Measurements from ENCODE around the gene PMPCA.
A peak's percentile ranks its signal among the peaks of the same experiment; 100 is the strongest.

Gene PMPCA

DNA sequence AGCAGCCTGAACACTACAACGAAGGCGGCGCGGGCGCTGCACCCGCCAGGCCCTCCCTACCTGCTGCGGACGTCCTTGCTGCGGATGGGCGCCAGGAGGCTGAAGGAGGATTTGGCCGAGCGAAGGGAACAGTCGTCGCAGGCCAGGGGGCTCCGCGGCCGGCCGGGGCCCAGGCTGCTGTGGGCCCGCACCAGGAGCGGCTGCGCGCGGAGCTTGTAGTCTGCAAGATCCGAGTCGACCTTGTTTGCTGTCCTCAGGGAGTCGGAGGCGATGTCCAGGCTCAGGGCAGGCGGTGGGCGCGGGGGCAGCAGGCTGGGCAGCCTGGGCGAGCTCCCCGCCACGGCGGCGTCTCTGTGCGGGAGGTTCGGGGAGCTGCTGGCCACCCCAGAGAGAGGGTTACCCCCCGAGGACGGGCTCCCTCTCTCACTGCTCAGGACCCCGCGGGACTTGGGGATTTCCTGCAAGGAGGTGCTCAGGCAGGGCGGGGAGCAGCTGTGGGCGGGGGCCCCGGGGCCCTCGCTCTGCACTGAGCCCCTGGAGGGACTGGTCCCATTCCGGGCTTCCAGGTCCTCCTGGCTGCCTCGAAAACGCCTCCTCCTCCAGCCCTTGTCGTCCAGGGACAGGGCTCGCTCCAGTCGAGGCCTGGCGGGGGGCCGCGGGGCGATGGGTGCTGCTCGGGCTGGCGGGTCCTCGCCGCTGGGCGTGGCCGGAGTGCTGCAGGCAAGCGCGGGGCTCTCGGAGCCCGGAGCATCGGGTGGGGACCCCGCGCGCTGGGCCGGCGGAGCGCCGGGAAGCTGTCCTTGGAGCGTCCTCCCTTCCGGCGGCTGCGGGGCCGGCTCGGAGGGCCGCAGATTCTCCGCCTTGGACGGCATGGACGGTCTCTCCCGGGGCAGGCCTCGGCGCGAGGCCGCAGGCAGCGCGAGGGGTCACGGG lies 28.4 kb downstream of the PMPCA start:
- TF ChIP-seq REST (IDR thresholded peaks at IDR 0.05; ENCODE audit: insufficient replicate concordance, low read depth) (no peak), GABPA (IDR thresholded peaks at IDR 0.05; ENCODE audit: low read depth) (no peak)
- peak overlapping the region; percentile 9 for H3K27ac ChIP-seq (replicated peaks)
- DNase-seq (ENCODE audit: low read depth in 1 of 2, low spot score in 1 of 2), result peak; percentile 8 to 45
- peak overlapping the region; percentile 66 for H3K4me3 ChIP-seq (replicated peaks; ENCODE audit: insufficient read depth, low read length)
- H3K27me3 ChIP-seq (ENCODE audit: insufficient read depth, poor library complexity, severe bottlenecking), result no peaks in the 10 kb centered on the region

DNA sequence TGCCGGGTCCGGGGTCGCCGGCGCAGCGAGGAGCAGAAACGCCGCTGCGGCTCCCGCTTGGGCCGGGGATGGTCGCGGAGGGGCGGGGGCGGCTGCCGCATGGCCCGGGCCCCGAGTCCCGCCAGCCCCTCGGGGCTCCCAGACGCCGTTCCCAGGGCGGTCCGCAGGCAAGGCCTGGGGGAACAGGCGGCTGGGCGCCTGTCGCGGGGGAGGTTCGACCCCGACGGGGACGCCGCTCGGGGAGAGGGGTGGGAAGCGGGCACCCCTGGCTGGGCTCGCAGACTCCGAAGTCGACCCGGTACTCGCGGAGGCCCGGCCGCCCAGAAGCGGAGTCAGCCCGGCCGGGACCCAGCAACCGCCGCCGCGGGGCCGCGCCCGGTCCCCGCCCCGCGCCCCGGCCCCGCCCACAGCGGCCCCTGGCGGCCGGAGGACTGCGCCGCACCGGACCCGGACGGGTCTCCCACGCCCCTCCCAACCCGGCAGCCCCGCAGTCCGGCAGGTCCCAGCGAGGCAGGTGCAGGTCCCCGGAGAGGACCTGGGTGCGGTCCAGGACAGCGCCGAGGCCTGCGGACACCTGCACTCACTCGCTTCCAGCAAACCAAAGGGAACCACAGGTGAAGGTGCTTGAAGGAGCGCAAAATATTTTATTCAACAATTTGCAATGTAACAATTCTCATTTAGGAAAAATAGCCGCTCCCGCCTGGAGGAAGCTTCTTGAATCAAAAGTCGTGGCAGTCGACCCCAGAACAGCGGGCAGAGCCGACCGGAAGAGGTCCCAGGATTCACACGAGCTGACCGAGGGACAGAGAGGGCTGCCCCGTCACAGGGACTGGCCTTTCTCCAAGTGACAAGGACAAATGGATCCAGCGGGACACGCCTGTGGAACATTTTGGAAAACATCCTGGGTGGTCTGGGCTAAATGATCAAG lies 29.3 kb downstream of the PMPCA start, which contains the start of gene INPP5E:
TSS of gene INPP5E (minus strand) at position 365 of the 928 bp plus-strand sequence. CDS start 426 bp downstream, outside the sequence.
- H3K27ac ChIP-seq (replicated peaks), result peak within 1 kb of the TSS; percentile 71

More for the DNA sequence above, 29.3 kb downstream of the PMPCA start, which contains the start of gene INPP5E:
- peak; percentile 53 to 60 for DNase-seq (ENCODE audit: low read depth in 1 of 2, low spot score in 1 of 2)
- Histone ChIP-seq H3K4me3 (replicated peaks; ENCODE audit: insufficient read depth, low read length) (peak within 1 kb of the TSS; percentile 66), H3K27me3 (ENCODE audit: insufficient read depth, poor library complexity, severe bottlenecking) (no peaks in the 10 kb centered on the region)
- peak; percentile 26; the same call in 1 of the 2 replicates for TF ChIP-seq POLR2AphosphoS5 (IDR thresholded peaks at IDR 0.05; ENCODE audit: low read depth)
- no peak for TF ChIP-seq GABPA (IDR thresholded peaks at IDR 0.05; ENCODE audit: low read depth)
- no peak for TF ChIP-seq CTCF (IDR thresholded peaks at IDR 0.05; ENCODE audit: insufficient read depth, low read length)
- TF ChIP-seq SPI1 (IDR thresholded peaks at IDR 0.05; ENCODE audit: borderline replicate concordance, low read depth), result no peak
- no peak for TF ChIP-seq REST (IDR thresholded peaks at IDR 0.05; ENCODE audit: insufficient replicate concordance, low read depth)
